Heart left ventricle (tissue), 16 donors: Measurements from ENCODE around the gene SUPT4H1. TPM values are rescaled to one million over a fixed set of nuclear protein-coding genes. Genes with fewer than 3 reads are reported as not detected.

ENCODE experiments used
- ATAC-seq, 4 donors: fragments of 200-7000 bp; cut with Tn5 transposase; one replicate each; pipeline ENCODE4 v1.9.1; 2020 to 2022; ENCODE audit warnings: moderate library complexity in 4 of 4, mild to moderate bottlenecking in 3 of 4, moderate number of reproducible peaks in 1 of 4
- DNase-seq, 5 donors: peaks; one replicate each; pipeline ENCODE4 v3.0.0-alpha.2; 2020
- H3K27ac ChIP-seq, 12 donors: fragments of 200-600 bp; sonication (generic) in 4 of 12; one replicate each; pipeline versions ENCODE4 v1.5.0 to v1.8.0; 2016 to 2022; ENCODE audit warnings: mild to moderate bottlenecking in 2 of 12
- H3K27me3 ChIP-seq, 9 donors: fragments of 200-600 bp; sonication (generic) in 2 of 9; one replicate each; pipeline versions ENCODE4 v1.5.1 to v1.8.0; 2016 to 2022; ENCODE audit warnings: mild to moderate bottlenecking in 3 of 9
- H3K36me3 ChIP-seq, 9 donors: fragments of 200-600 bp; sonication (generic) in 2 of 9; one replicate each; pipeline versions ENCODE4 v1.5.0 to v1.8.0; 2018 to 2022; ENCODE audit warnings: mild to moderate bottlenecking in 2 of 9
- H3K4me1 ChIP-seq, 12 donors: fragments of 200-600 bp; sonication (generic) in 4 of 12; one replicate each; pipeline versions ENCODE4 v1.5.0 to v1.8.0; 2016 to 2022; ENCODE audit warnings: mild to moderate bottlenecking in 3 of 12
- H3K4me3 ChIP-seq, 12 donors: fragments of 200-600 bp; sonication (generic) in 4 of 12; one replicate each; pipeline versions ENCODE4 v1.5.0 to v1.8.0; 2017 to 2022; ENCODE audit warnings: mild to moderate bottlenecking in 9 of 12, moderate library complexity in 4 of 12
- H3K9me3 ChIP-seq, 12 donors: fragments of 200-600 bp; sonication (generic) in 4 of 12; one replicate each; pipeline versions ENCODE4 v1.5.0 to v1.8.0; 2016 to 2022; ENCODE audit warnings: mild to moderate bottlenecking in 1 of 12
- CTCF ChIP-seq, 12 donors: fragments of 200-600 bp; sonication (generic) in 4 of 12; IDR thresholded peaks; one replicate each; pipeline versions ENCODE4 v1.5.0 to v1.8.0; 2018 to 2022; ENCODE audit warnings: antibody characterized with exemption in 12 of 12, mild to moderate bottlenecking in 5 of 12
- POLR2A ChIP-seq, 2 donors: fragments of 450-650 bp; IDR thresholded peaks; one replicate each; pipeline ENCODE4 v1.6.1; 2017; ENCODE audit warnings: antibody characterized with exemption in 2 of 2, mild to moderate bottlenecking in 2 of 2, moderate library complexity in 2 of 2
- WGBS, 4 donors: extraction: QIAGEN DNeasy Blood & Tissue Kit in 2 of 4; methylation state at CpG; one replicate each; pipeline versions ENCODE4 v1.1.5 to v1.1.7; 2013 to 2018; 5-methylcytosine and 5-hydroxymethylcytosine counted together
- intact Hi-C, 10 donors: fragments of 100-400 bp; cut with DNase I; formaldehyde crosslinking; loops; one replicate each; pipeline versions ENCODE4 v1.11.1 to v1.14.2; 2022
- polyA plus RNA-seq, 2 donors: library from polyadenylated mRNA; stranded (reverse); fragments of 200-250 nt; gene quantifications; one replicate each; pipeline ENCODE4 v1.2.3, GENCODE V29; 2013
- total RNA-seq, 9 donors: library from RNA; depleted of rRNA in 2 of 9; stranded (reverse); fragments of >200 nt in 2 of 9; fragmentation: NEBNext Ultra II Directional in 3 of 9; extraction: Animal tissue kit (Norgen Biotek cat#: 25700) in 3 of 9; gene quantifications; one replicate each; pipeline versions ENCODE4 v1.1.0 to v1.2.4, GENCODE V29; 2016 to 2023
- donor health status: ischemic (EF 13 %, LVEDD 7.1; RV severe dilation, severe dysfunction).
- donor health status: healthy with polysubstance abuse.
- donor health status: DM: no; HTN: yes; CAD: no.
- donor health status: DM: no; HTN: no; CAD: no.
- donor health status: ischemic (EF 25% LVEDD 6.9; RV normal size, moderate dysfunction).
- donor health status: ischemic (EF 25% LVEDD 5.7; RV mildly dilated, moderate dysfunction).
- donor health status: healthy.
- donor health status: DM: yes; HTN: yes; CAD: no.
- donor health status: ischemic (EF 35%, LVEDD 5.7; RV mildly dilated, moderate dysfunction).
- donor health status: nonischemic (EF 11% LVEDD 7.7; RV severe dilation, severe dysfunction).
- donor health status: DM: yes; HTN: yes; CAD: no.
- donor health status: PGD.
- donor health status: ischemic (EF 29% LVEDD 5.4; RV normal size, mild dysfunction).
- donor health status: nonischemic (EF 23%, LVEDD 6.1; RV moderate dilation, normal function).

SUPT4H1 gene
- total and polyA plus RNA-seq, 11 donors, result 44.1 to 92.7 (median 58.0) TPM

- Histone ChIP-seq H3K4me3 (no peak overlapping the region), H3K36me3 (no peaks in the 10 kb centered on the region), H3K27ac (no peak overlapping the region), H3K27me3 (peaks cover 0 to 4% (median 0%) of the 10 kb centered on the region in 9 donors), H3K9me3 (no peaks in the 10 kb centered on the region), H3K4me1 (peaks cover 0 to 4% (median 0%) of the 10 kb centered on the region in 12 donors)
- intact Hi-C loops, result loop anchor here in 3 of 10 donors (5.0 to 10.0 kb wide), 2 partner anchors 139 to 142 kb away; no protein-coding TSS in a partner anchor
- 77 to 100% (median 84%) methylated on average over 2 to 8 of the region's 8 CpGs for WGBS, 4 donors
- no peak for ATAC-seq
- TF ChIP-seq CTCF (IDR thresholded peaks at IDR 0.05) (no peak), POLR2A (IDR thresholded peaks at IDR 0.05) (no peak)
- no peak for DNase-seq
Measured at GRCh38 chr17:58305626-58306025, 46.4 kb downstream of the SUPT4H1 start.

GRCh38 chr17:58304750-58305486, 47.1 kb downstream of the SUPT4H1 start:
- peak in 1 of 5 donors; percentile 14 for DNase-seq

GRCh38 chr17:58303971-58304749, 47.8 kb downstream of the SUPT4H1 start:
- WGBS, 4 donors, result 45 to 55% (median 51%) methylated on average over 10 of the region's 10 CpGs

More at GRCh38 chr17:58304750-58305486, 47.1 kb downstream of the SUPT4H1 start:
- no peaks in the 10 kb centered on the region for H3K9me3 ChIP-seq
- H3K4me3 ChIP-seq, result no peak overlapping the region
- peaks cover 0 to 4% (median 0%) of the 10 kb centered on the region in 9 donors for H3K27me3 ChIP-seq
- H3K36me3 ChIP-seq, result no peaks in the 10 kb centered on the region
- intact Hi-C loops, result loop anchor here in 3 of 10 donors (5.0 to 10.0 kb wide), 2 partner anchors 140 to 142 kb away; no protein-coding TSS in a partner anchor
- 70 to 87% (median 76%) methylated on average over 8 to 14 of the region's 14 CpGs for whole genome bisulfite sequencing, 4 donors
- TF ChIP-seq CTCF (IDR thresholded peaks at IDR 0.05) (no peak), POLR2A (IDR thresholded peaks at IDR 0.05) (no peak)
- H3K27ac ChIP-seq, result no peak overlapping the region
- ATAC-seq, result no peak
- H3K4me1 ChIP-seq, result peaks cover 0 to 4% (median 0%) of the 10 kb centered on the region in 12 donors

More at GRCh38 chr17:58303971-58304749, 47.8 kb downstream of the SUPT4H1 start:
- Histone ChIP-seq H3K9me3 (peaks cover 0 to 2% (median 0%) of the 10 kb centered on the region in 12 donors), H3K4me3 (no peak overlapping the region), H3K27me3 (peaks cover 0 to 4% (median 0%) of the 10 kb centered on the region in 9 donors), H3K36me3 (no peaks in the 10 kb centered on the region), H3K27ac (no peak overlapping the region), H3K4me1 (peaks cover 0 to 4% (median 0%) of the 10 kb centered on the region in 12 donors)
- peak; percentile 56 to 75 (median 60) for ATAC-seq
- intact Hi-C loops, result loop anchor here in 2 of 10 donors (10.0 kb wide), 1 partner anchor 141 kb away; no protein-coding TSS in a partner anchor
- no peak for TF ChIP-seq POLR2A (IDR thresholded peaks at IDR 0.05)
- peak; percentile 43 to 67 (median 54) for TF ChIP-seq CTCF (IDR thresholded peaks at IDR 0.05)
- peak in 1 of 5 donors; percentile 27 for DNase-seq
